GM13977 (cell line): ENCODE measurements around the gene PTGIR.

Source experiments
- DNase-seq: peaks from one replicate; pipeline ENCODE4 v3.0.0; 2012; ENCODE audit warnings: low spot score
- in situ Hi-C: fragments of 300-500 bp; cut with MboI; formaldehyde crosslinking; loops from one replicate; pipeline ENCODE4 v1.12.0; 2022; ENCODE audit warnings: low sequenced_read_pairs, low pct_unique_long_range_greater_than_20kb, mixed read lengths, inconsistent platforms; ENCODE audit not compliant: unreplicated experiment
- TF ChIP-seq, protein P1 (sequence below): IDR thresholded peaks from 2 replicates; pipeline ENCODE4 v1.5.1; 2012; ENCODE audit warnings: mild to moderate bottlenecking, control low read depth; ENCODE audit not compliant: insufficient read depth; ENCODE audit errors: extremely low read depth, missing control alignments

Gene PTGIR

DNA sequence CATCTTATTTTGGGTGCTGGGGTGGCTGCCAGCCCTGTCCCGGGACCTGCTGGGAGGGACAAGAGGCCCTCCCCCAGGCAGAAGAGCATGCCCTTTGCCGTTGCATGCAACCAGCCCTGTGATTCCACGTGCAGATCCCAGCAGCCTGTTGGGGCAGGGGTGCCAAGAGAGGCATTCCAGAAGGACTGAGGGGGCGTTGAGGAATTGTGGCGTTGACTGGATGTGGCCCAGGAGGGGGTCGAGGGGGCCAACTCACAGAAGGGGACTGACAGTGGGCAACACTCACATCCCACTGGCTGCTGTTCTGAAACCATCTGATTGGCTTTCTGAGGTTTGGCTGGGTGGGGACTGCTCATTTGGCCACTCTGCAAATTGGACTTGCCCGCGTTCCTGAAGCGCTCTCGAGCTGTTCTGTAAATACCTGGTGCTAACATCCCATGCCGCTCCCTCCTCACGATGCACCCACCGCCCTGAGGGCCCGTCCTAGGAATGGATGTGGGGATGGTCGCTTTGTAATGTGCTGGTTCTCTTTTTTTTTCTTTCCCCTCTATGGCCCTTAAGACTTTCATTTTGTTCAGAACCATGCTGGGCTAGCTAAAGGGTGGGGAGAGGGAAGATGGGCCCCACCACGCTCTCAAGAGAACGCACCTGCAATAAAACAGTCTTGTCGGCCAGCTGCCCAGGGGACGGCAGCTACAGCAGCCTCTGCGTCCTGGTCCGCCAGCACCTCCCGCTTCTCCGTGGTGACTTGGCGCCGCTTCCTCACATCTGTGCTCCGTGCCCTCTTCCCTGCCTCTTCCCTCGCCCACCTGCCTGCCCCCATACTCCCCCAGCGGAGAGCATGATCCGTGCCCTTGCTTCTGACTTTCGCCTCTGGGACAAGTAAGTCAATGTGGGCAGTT is 15.1 kb downstream of the PTGIR start:
- TF ChIP-seq, protein P1, sequence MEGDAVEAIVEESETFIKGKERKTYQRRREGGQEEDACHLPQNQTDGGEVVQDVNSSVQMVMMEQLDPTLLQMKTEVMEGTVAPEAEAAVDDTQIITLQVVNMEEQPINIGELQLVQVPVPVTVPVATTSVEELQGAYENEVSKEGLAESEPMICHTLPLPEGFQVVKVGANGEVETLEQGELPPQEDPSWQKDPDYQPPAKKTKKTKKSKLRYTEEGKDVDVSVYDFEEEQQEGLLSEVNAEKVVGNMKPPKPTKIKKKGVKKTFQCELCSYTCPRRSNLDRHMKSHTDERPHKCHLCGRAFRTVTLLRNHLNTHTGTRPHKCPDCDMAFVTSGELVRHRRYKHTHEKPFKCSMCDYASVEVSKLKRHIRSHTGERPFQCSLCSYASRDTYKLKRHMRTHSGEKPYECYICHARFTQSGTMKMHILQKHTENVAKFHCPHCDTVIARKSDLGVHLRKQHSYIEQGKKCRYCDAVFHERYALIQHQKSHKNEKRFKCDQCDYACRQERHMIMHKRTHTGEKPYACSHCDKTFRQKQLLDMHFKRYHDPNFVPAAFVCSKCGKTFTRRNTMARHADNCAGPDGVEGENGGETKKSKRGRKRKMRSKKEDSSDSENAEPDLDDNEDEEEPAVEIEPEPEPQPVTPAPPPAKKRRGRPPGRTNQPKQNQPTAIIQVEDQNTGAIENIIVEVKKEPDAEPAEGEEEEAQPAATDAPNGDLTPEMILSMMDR: no peak
- DNase-seq: peak; percentile 6
- in situ Hi-C loops: loop anchor here (5.0 kb wide), 1 partner anchor 53 kb away; the partner anchor contains the start of gene DACT3

GRCh38 chr19:46608581-46609345 is 16.1 kb downstream of the PTGIR start:
- peak; percentile 6 for DNase-seq
- TF ChIP-seq, protein P1: no peak
- in situ Hi-C loops: no loop called here

DNA sequence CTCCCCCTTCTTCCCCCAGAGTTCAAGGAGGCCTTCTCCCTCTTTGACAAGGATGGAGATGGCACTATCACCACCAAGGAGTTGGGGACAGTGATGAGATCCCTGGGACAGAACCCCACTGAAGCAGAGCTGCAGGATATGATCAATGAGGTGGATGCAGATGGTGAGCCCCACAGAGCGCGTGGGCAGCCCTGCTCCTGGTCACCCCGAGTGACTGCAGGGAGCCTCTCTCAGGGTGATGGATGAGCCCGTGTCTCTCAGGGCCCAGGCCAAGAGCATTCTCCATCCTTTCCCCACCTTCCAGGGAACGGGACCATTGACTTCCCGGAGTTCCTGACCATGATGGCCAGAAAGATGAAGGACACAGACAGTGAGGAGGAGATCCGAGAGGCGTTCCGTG is 16.7 kb downstream of the PTGIR start:
- DNase-seq: peak; percentile 6
- TF ChIP-seq, protein P1: no peak
- in situ Hi-C loops: no loop called here

DNA sequence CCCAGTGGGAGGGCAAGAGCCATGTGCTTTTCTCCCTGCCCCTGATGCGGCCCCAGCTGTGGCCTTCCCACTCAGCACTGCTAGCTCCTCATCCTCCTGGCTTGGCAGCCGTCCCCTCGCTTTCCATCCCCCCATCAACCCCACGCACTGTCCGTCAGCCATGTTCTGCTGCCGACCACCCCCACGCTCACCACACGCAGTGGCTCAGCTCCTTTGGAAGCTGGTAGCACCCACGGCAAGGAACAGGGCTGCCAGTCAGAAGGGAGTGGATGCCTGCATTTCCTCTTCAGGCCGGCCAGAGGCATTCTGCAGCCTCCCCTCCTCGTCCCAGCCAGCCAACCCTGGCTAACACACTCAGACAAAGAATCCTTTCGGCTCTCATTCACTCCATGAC is 17.4 kb downstream of the PTGIR start:
- in situ Hi-C loops: no loop called here
- TF ChIP-seq, protein P1: no peak
- no peak for DNase-seq

GRCh38 chr19:46606681-46607447 is 18.0 kb downstream of the PTGIR start:
- DNase-seq: peak; percentile 1
- in situ Hi-C loops: no loop called here
- TF ChIP-seq, protein P1: no peak

GRCh38 chr19:46606019-46606418 is 18.9 kb downstream of the PTGIR start:
- TF ChIP-seq, protein P1: no peak
- in situ Hi-C loops: no loop called here
- DNase-seq: no peak
